HCT116 (cell line): ENCODE data around the gene GJB4. TPM values are rescaled to one million over a fixed set of nuclear protein-coding genes. Genes with fewer than 3 reads are reported as not detected.
A peak's percentile ranks its signal among the peaks of the same experiment; 100 is the strongest.

Experiments used
- ATAC-seq: fragments of 200-7000 bp; cut with Tn5 transposase; 2 replicates; pipeline ENCODE4 v1.9.1; 2020; ENCODE audit warnings: mild to moderate bottlenecking, moderate library complexity
- BruUV-seq: library from RNA; stranded (reverse); fragments of 400-500 nt; replicated peaks from 2 replicates; lab custom pipeline; 2021; lab: Mats Ljungman, UMichigan
- CTCF ChIA-PET: fragments of 300-600 bp; sonication (Branson Sonifier 250); formaldehyde crosslinking; loops from one replicate; lab custom pipeline; 2021; ENCODE audit warnings: antibody characterized with exemption; lab: Charles Lee
- POLR2A ChIA-PET: fragments of 300-600, 350-600 bp; sonication (Branson Sonifier 250); formaldehyde crosslinking; loops from one replicate; lab custom pipeline; 2021; ENCODE audit warnings: antibody characterized with exemption; lab: Charles Lee
- RAD21 ChIA-PET, 2 experiments: fragments of 300-600 bp; sonication (Branson Sonifier 250); formaldehyde crosslinking; loops; one replicate each; lab custom pipeline; 2023; ENCODE audit warnings: low total read pairs in 2 of 2; ENCODE audit not compliant: uncharacterized antibody in 2 of 2, unreplicated experiment in 2 of 2, low non-redundant PET in 1 of 2; lab: Charles Lee
- DNase-seq: peaks from one replicate; pipeline ENCODE4 v3.0.0-alpha.2; 2010; ENCODE audit warnings: low read depth, low spot score
- H2AFZ ChIP-seq: fragments of 200-600 bp; shearing (Covaris generic), sonication (generic); 2 replicates; pipeline ENCODE4 v1.6.1; 2017; ENCODE audit warnings: low read depth, mixed run types, mixed read lengths, antibody characterized with exemption, low read length; ENCODE audit not compliant: poor library complexity, severe bottlenecking
- H3K27ac ChIP-seq: 2 replicates; pipeline ENCODE4 v1.5.1; 2012; ENCODE audit warnings: low read depth, low read length
- H3K27me3 ChIP-seq: fragments of 200-600 bp; sonication (generic); 2 replicates; pipeline ENCODE4 v1.6.1; 2016; ENCODE audit warnings: mixed run types, low read length, mixed read lengths; ENCODE audit not compliant: insufficient read depth
- H3K36me3 ChIP-seq, 2 experiments: fragments of 200-500 bp in 1 of 2; fragments of 200-600 bp in 1 of 2; sonication (Bioruptor generic) in 1 of 2; sonication (generic) in 1 of 2; 2 replicates each; pipeline versions ENCODE4 v1.5.1 to v1.6.1; 2014 to 2016; ENCODE audit warnings: low read length in 2 of 2, inconsistent platforms in 1 of 2, mixed read lengths in 1 of 2, mixed run types in 1 of 2; ENCODE audit not compliant: insufficient read depth in 2 of 2, control insufficient read depth in 1 of 2
- H3K4me1 ChIP-seq, 2 experiments: fragments of 200-600 bp in 1 of 2; sonication (generic) in 1 of 2; 2 replicates each; pipeline versions ENCODE4 v1.5.1 to v1.6.1; 2012 to 2017; ENCODE audit warnings: low read length in 2 of 2, inconsistent platforms in 1 of 2, mild to moderate bottlenecking in 1 of 2, mixed read lengths in 1 of 2, mixed run types in 1 of 2, moderate library complexity in 1 of 2; ENCODE audit not compliant: insufficient read depth in 2 of 2, control insufficient read depth in 1 of 2
- H3K4me2 ChIP-seq: fragments of 200-600 bp; sonication (generic); 2 replicates; pipeline ENCODE4 v1.6.1; 2017; ENCODE audit warnings: mixed run types, low read length, mixed read lengths
- H3K4me3 ChIP-seq, 2 experiments: fragments of 200-600 bp in 1 of 2; sonication (generic) in 1 of 2; replicated peaks in 1 of 2; 2 replicates each; pipeline ENCODE4 v1.5.1; 2011 to 2016; ENCODE audit warnings: low read length in 2 of 2, control low read depth in 1 of 2, low read depth in 1 of 2, mild to moderate bottlenecking in 1 of 2, mixed read lengths in 1 of 2, mixed run types in 1 of 2
- H3K79me2 ChIP-seq: fragments of 200-600 bp; sonication (generic); 2 replicates; pipeline ENCODE4 v1.6.1; 2017; ENCODE audit warnings: mild to moderate bottlenecking, mixed run types, low read length, moderate library complexity, mixed read lengths; ENCODE audit not compliant: insufficient read depth
- H3K9ac ChIP-seq: fragments of 200-600 bp; sonication (generic); 2 replicates; pipeline ENCODE4 v1.6.1; 2016; ENCODE audit warnings: low read length, mixed read lengths
- H3K9me2 ChIP-seq: fragments of 200-600 bp; sonication (generic), shearing (Covaris generic); 2 replicates; pipeline ENCODE4 v1.6.1; 2017; ENCODE audit warnings: mixed run types, mild to moderate bottlenecking, moderate library complexity; ENCODE audit not compliant: insufficient read depth
- H3K9me3 ChIP-seq, 2 experiments: fragments of 200-500 bp in 1 of 2; fragments of 200-600 bp in 1 of 2; sonication (Bioruptor generic) in 1 of 2; sonication (generic) in 1 of 2; 2 replicates each; pipeline ENCODE4 v1.6.1; 2014 to 2017; ENCODE audit warnings: low read length in 2 of 2, mixed read lengths in 2 of 2, inconsistent platforms in 1 of 2, low read depth in 1 of 2, mild to moderate bottlenecking in 1 of 2, mixed run types in 1 of 2, moderate library complexity in 1 of 2; ENCODE audit not compliant: control insufficient read depth in 1 of 2, insufficient read depth in 1 of 2
- H4K20me1 ChIP-seq: fragments of 200-600 bp; sonication (generic), shearing (Covaris generic); 2 replicates; pipeline ENCODE4 v1.6.1; 2017; ENCODE audit warnings: mixed run types, mild to moderate bottlenecking, moderate library complexity; ENCODE audit not compliant: insufficient read depth
- EGR1 ChIP-seq: IDR thresholded peaks from 2 replicates; pipeline ENCODE4 v1.6.1; 2012; ENCODE audit warnings: low read depth
- ELF1 ChIP-seq: IDR thresholded peaks from 2 replicates; pipeline ENCODE4 v1.6.1; 2012; ENCODE audit warnings: low read depth, borderline replicate concordance
- EZH2 ChIP-seq: fragments of 200-600 bp; sonication (generic); IDR thresholded peaks from 2 replicates; pipeline ENCODE4 v1.6.1; 2017; ENCODE audit warnings: antibody characterized with exemption, mixed run types
- EZH2phosphoT487 ChIP-seq: fragments of 200-600 bp; IDR thresholded peaks from 2 replicates; pipeline ENCODE4 v1.6.1; 2018; ENCODE audit warnings: antibody characterized with exemption, borderline replicate concordance
- FOSL1 ChIP-seq: IDR thresholded peaks from 2 replicates; pipeline ENCODE4 v1.6.1; 2012; ENCODE audit warnings: low read depth
- JUND ChIP-seq: IDR thresholded peaks from 2 replicates; pipeline ENCODE4 v1.6.1; 2012
- POLR2A ChIP-seq: IDR thresholded peaks from 2 replicates; pipeline ENCODE4 v1.7.0; 2011; ENCODE audit warnings: borderline replicate concordance; ENCODE audit not compliant: insufficient read depth, insufficient read length; ENCODE audit errors: extremely low read depth
- RAD21 ChIP-seq: IDR thresholded peaks from 2 replicates; pipeline ENCODE4 v1.6.1; 2012; ENCODE audit warnings: low read depth, mild to moderate bottlenecking
- ZFX ChIP-seq: fragments of 450-650 bp; IDR thresholded peaks from 2 replicates; pipeline ENCODE4 v1.6.1; 2017
- intact Hi-C: fragments of 100-400 bp; cut with micrococcal nuclease; formaldehyde crosslinking; loops from 2 replicates; pipeline ENCODE4 v1.10.0; 2022
- total RNA-seq: library from RNA; stranded (reverse); gene quantifications from one replicate; pipeline ENCODE4 v1.2.1, GENCODE V29; 2021; ENCODE audit not compliant: unreplicated experiment
- TF ChIP-seq, protein P1 (sequence below), 3 experiments: fragments of 200-600 bp in 1 of 3; sonication (generic) in 1 of 3; IDR thresholded peaks in 2 of 3; conservative IDR thresholded peaks in 1 of 3; 2 replicates each; pipeline ENCODE4 v1.5.1; 2012 to 2017; ENCODE audit warnings: low read depth in 2 of 3, low read length in 2 of 3, antibody characterized with exemption in 1 of 3, borderline replicate concordance in 1 of 3, control low read depth in 1 of 3, mild to moderate bottlenecking in 1 of 3, mixed read lengths in 1 of 3, mixed run types in 1 of 3, moderate library complexity in 1 of 3; ENCODE audit not compliant: insufficient read depth in 1 of 3
- TF ChIP-seq, protein P2 (sequence below): IDR thresholded peaks from 2 replicates; pipeline ENCODE4 v1.6.1; 2012

The GJB4 gene
- total RNA-seq, 1 experiment from 2014 or later: 2.0 TPM

- intact Hi-C loops: loop anchor here (2.0 kb wide), 1 partner anchor 16 kb away; no protein-coding TSS in a partner anchor
- RAD21 ChIA-PET: no interaction called here
Measured at GRCh38 chr1:34778381-34778780, 18.8 kb downstream of the GJB4 start.

More at GRCh38 chr1:34778381-34778780, 18.8 kb downstream of the GJB4 start:
- H3K79me2 ChIP-seq: peaks cover 29% of the 10 kb centered on the region
- TF ChIP-seq FOSL1 (no peak), EZH2 (no peak), ZFX (no peak), ELF1 (no peak), POLR2A (no peak), EGR1 (no peak), RAD21 (no peak), JUND (no peak), EZH2phosphoT487 (no peak)
- TF ChIP-seq, protein P1, sequence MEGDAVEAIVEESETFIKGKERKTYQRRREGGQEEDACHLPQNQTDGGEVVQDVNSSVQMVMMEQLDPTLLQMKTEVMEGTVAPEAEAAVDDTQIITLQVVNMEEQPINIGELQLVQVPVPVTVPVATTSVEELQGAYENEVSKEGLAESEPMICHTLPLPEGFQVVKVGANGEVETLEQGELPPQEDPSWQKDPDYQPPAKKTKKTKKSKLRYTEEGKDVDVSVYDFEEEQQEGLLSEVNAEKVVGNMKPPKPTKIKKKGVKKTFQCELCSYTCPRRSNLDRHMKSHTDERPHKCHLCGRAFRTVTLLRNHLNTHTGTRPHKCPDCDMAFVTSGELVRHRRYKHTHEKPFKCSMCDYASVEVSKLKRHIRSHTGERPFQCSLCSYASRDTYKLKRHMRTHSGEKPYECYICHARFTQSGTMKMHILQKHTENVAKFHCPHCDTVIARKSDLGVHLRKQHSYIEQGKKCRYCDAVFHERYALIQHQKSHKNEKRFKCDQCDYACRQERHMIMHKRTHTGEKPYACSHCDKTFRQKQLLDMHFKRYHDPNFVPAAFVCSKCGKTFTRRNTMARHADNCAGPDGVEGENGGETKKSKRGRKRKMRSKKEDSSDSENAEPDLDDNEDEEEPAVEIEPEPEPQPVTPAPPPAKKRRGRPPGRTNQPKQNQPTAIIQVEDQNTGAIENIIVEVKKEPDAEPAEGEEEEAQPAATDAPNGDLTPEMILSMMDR (IDR thresholded peaks at IDR 0.05 in 2 of 3, conservative IDR thresholded peaks at IDR 0.05 in 1 of 3; ENCODE audit: borderline replicate concordance in 1 of 3, insufficient read depth in 1 of 3, low read depth in 2 of 3, low read length in 2 of 3): no peak
- TF ChIP-seq, protein P2, sequence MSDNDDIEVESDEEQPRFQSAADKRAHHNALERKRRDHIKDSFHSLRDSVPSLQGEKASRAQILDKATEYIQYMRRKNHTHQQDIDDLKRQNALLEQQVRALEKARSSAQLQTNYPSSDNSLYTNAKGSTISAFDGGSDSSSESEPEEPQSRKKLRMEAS: no peak
- no peaks in the 10 kb centered on the region for H3K9me2 ChIP-seq
- DNase-seq: no peak
- ChIA-PET POLR2A (no interaction called here), CTCF (interaction anchor here (0.9 kb wide), 1 partner anchor 36 kb away, joined by 4 read pairs; no protein-coding TSS in a partner anchor)
- no peak overlapping the region for H2AFZ ChIP-seq
- 0 out of 2 replicates have a peak overlapping the region, but pooled peaks have one; percentile 86 for H3K4me2 ChIP-seq
- H3K27ac ChIP-seq: no peak overlapping the region
- H3K36me3 ChIP-seq: no peaks in the 10 kb centered on the region
- peaks cover 30 to 54% of the 10 kb centered on the region in 2 experiments for H3K4me1 ChIP-seq
- no peaks in the 10 kb centered on the region for H3K27me3 ChIP-seq
- BruUV-seq: no TSS peak
- H3K4me3 ChIP-seq: no peak overlapping the region
- ATAC-seq: no peak
- H4K20me1 ChIP-seq: no peaks in the 10 kb centered on the region
- H3K9me3 ChIP-seq: no peaks in the 10 kb centered on the region
- no peak overlapping the region for H3K9ac ChIP-seq
